Neural cell (in vitro differentiated cells): Measurements from ENCODE around the gene C20orf202. TPM values are rescaled to one million over a fixed set of nuclear protein-coding genes. Genes with fewer than 3 reads are reported as not detected.

Source experiments
- H2AFZ ChIP-seq: fragments of 200-600, 300-800 bp; sonication (generic), shearing (Covaris generic); 2 replicates; pipeline ENCODE4 v1.6.0; 2014; ENCODE audit warnings: low read depth, mild to moderate bottlenecking, antibody characterized with exemption, low read length, moderate library complexity
- H3F3A ChIP-seq: fragments of 200-600 bp; shearing (Covaris generic); 2 replicates; pipeline ENCODE4 v1.6.1; 2016; ENCODE audit warnings: mild to moderate bottlenecking, moderate library complexity, mixed read lengths, antibody characterized with exemption, low read length; ENCODE audit not compliant: insufficient read depth, poor library complexity, severe bottlenecking
- H3K27ac ChIP-seq: fragments of 200-600, 300-800 bp; sonication (generic), shearing (Covaris generic); 2 replicates; pipeline ENCODE4 v1.5.1; 2014; ENCODE audit warnings: mild to moderate bottlenecking, low read length, moderate library complexity
- H3K27me3 ChIP-seq: fragments of 300-800, 200-600 bp; sonication (generic), shearing (Covaris generic); 2 replicates; pipeline ENCODE4 v1.6.0; 2014; ENCODE audit warnings: mild to moderate bottlenecking, low read depth, low read length, moderate library complexity; ENCODE audit not compliant: insufficient read depth
- H3K36me3 ChIP-seq: fragments of 300-800, 200-600 bp; sonication (generic), shearing (Covaris generic); 2 replicates; pipeline ENCODE4 v1.5.1; 2014; ENCODE audit warnings: mild to moderate bottlenecking, antibody characterized with exemption, low read length, moderate library complexity; ENCODE audit not compliant: insufficient read depth
- H3K4me2 ChIP-seq: fragments of 300-800, 200-600 bp; sonication (generic), shearing (Covaris generic); 2 replicates; pipeline ENCODE4 v1.6.0; 2014; ENCODE audit warnings: mild to moderate bottlenecking, low read length
- H3K4me3 ChIP-seq: fragments of 300-800, 200-600 bp; sonication (generic), shearing (Covaris generic); 2 replicates; pipeline ENCODE4 v1.5.1; 2014; ENCODE audit warnings: mild to moderate bottlenecking, low read length, moderate library complexity
- H3K79me2 ChIP-seq: fragments of 200-600 bp; shearing (Covaris generic); replicated peaks from 2 replicates; pipeline ENCODE4 v1.6.0; 2014; ENCODE audit warnings: mild to moderate bottlenecking, low read length, moderate library complexity; ENCODE audit not compliant: insufficient read depth
- H3K9ac ChIP-seq: fragments of 300-800, 200-600 bp; sonication (generic), shearing (Covaris generic); 2 replicates; pipeline ENCODE4 v1.6.1; 2016; ENCODE audit warnings: mild to moderate bottlenecking, low read length, mixed read lengths
- H3K9me2 ChIP-seq: fragments of 200-600 bp; shearing (Covaris generic); 2 replicates; pipeline ENCODE4 v1.6.1; 2016; ENCODE audit warnings: mild to moderate bottlenecking, low read length, mixed read lengths; ENCODE audit not compliant: insufficient read depth
- H3K9me3 ChIP-seq: fragments of 200-600, 300-800 bp; sonication (generic), shearing (Covaris generic); 2 replicates; pipeline ENCODE4 v1.6.1; 2016; ENCODE audit warnings: mild to moderate bottlenecking, mixed run types, low read length, moderate library complexity, mixed read lengths
- H4K20me1 ChIP-seq: fragments of 200-600 bp; shearing (Covaris generic); 2 replicates; pipeline ENCODE4 v1.6.1; 2016; ENCODE audit warnings: mild to moderate bottlenecking, mixed run types; ENCODE audit not compliant: insufficient read depth
- EP300 ChIP-seq: fragments of 450-650 bp; conservative IDR thresholded peaks from 2 replicates; pipeline ENCODE4 v1.6.1; 2014; ENCODE audit warnings: antibody characterized with exemption, mild to moderate bottlenecking, moderate library complexity; ENCODE audit not compliant: poor library complexity, severe bottlenecking
- EZH2 ChIP-seq: fragments of 200-600, 300-800 bp; shearing (Covaris generic), sonication (generic); IDR thresholded peaks from 2 replicates; pipeline ENCODE4 v1.6.1; 2014; ENCODE audit warnings: antibody characterized with exemption, low read length, borderline replicate concordance, mild to moderate bottlenecking; ENCODE audit not compliant: insufficient read depth, poor library complexity, severe bottlenecking
- MXI1 ChIP-seq: fragments of 450-650 bp; conservative IDR thresholded peaks from 2 replicates; pipeline ENCODE4 v1.6.1; 2014; ENCODE audit warnings: antibody characterized with exemption, mild to moderate bottlenecking; ENCODE audit not compliant: poor library complexity, severe bottlenecking
- POLR2AphosphoS5 ChIP-seq: IDR thresholded peaks from 2 replicates; pipeline ENCODE4 v1.6.1; 2012
- RAD21 ChIP-seq: fragments of 450-650 bp; conservative IDR thresholded peaks from 2 replicates; pipeline ENCODE4 v1.6.1; 2014; ENCODE audit warnings: antibody characterized with exemption, mild to moderate bottlenecking, moderate library complexity
- SMC3 ChIP-seq: fragments of 450-650 bp; conservative IDR thresholded peaks from 2 replicates; pipeline ENCODE4 v1.6.1; 2014; ENCODE audit warnings: antibody characterized with exemption, mild to moderate bottlenecking, moderate library complexity; ENCODE audit not compliant: poor library complexity
- TAF1 ChIP-seq: IDR thresholded peaks from 2 replicates; pipeline ENCODE4 v1.6.1; 2012; ENCODE audit warnings: low read depth
- polyA plus RNA-seq: library from polyadenylated mRNA; depleted of rRNA; stranded (reverse); fragments of >200 nt; gene quantifications from 2 replicates; pipeline ENCODE4 v1.2.3, GENCODE V29; 2014
- TF ChIP-seq, protein P1 (sequence below): IDR thresholded peaks from 2 replicates; pipeline ENCODE4 v1.6.1; 2012; ENCODE audit warnings: borderline replicate concordance
- TF ChIP-seq, protein P2 (sequence below): fragments of 450-650 bp; IDR thresholded peaks from 2 replicates; pipeline ENCODE4 v1.5.1; 2014; ENCODE audit warnings: antibody characterized with exemption, mild to moderate bottlenecking, moderate library complexity; ENCODE audit not compliant: poor library complexity, severe bottlenecking

C20orf202 gene
- polyA plus RNA-seq, 1 donor from 2014 or later = 0.62 TPM

DNA sequence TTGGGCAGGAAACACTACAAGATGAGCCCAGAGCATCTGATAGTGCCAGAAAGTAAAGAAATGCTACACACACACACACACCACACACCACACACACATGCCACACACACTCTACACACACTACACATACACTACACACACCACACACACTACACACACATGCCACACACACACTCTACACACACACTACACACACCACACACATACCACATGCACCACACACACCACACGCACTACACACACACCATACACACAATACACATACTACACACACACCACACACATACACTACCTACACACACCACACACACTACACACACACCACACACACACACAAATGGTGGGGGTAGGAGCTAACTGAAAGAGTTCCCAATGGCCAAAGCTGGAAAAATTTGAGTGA, 14.9 kb upstream of the C20orf202 start:
- Histone ChIP-seq H3K36me3 (no peaks in the 10 kb centered on the region), H3K4me3 (no peak overlapping the region), H3K79me2 (no peaks in the 10 kb centered on the region), H3F3A (no peaks in the 10 kb centered on the region), H3K9me3 (no peaks in the 10 kb centered on the region), H3K27me3 (peaks cover 8% of the 10 kb centered on the region), H3K9me2 (no peaks in the 10 kb centered on the region), H4K20me1 (no peaks in the 10 kb centered on the region), H3K9ac (no peak overlapping the region), H3K27ac (no peak overlapping the region), H3K4me2 (no peak overlapping the region), H2AFZ (no peak overlapping the region)
- TF ChIP-seq SMC3 (no peak), MXI1 (no peak), POLR2AphosphoS5 (no peak), TAF1 (no peak), RAD21 (no peak), EP300 (no peak), EZH2 (no peak)
- TF ChIP-seq, protein P1, sequence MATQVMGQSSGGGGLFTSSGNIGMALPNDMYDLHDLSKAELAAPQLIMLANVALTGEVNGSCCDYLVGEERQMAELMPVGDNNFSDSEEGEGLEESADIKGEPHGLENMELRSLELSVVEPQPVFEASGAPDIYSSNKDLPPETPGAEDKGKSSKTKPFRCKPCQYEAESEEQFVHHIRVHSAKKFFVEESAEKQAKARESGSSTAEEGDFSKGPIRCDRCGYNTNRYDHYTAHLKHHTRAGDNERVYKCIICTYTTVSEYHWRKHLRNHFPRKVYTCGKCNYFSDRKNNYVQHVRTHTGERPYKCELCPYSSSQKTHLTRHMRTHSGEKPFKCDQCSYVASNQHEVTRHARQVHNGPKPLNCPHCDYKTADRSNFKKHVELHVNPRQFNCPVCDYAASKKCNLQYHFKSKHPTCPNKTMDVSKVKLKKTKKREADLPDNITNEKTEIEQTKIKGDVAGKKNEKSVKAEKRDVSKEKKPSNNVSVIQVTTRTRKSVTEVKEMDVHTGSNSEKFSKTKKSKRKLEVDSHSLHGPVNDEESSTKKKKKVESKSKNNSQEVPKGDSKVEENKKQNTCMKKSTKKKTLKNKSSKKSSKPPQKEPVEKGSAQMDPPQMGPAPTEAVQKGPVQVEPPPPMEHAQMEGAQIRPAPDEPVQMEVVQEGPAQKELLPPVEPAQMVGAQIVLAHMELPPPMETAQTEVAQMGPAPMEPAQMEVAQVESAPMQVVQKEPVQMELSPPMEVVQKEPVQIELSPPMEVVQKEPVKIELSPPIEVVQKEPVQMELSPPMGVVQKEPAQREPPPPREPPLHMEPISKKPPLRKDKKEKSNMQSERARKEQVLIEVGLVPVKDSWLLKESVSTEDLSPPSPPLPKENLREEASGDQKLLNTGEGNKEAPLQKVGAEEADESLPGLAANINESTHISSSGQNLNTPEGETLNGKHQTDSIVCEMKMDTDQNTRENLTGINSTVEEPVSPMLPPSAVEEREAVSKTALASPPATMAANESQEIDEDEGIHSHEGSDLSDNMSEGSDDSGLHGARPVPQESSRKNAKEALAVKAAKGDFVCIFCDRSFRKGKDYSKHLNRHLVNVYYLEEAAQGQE = no peak
- TF ChIP-seq, protein P2, sequence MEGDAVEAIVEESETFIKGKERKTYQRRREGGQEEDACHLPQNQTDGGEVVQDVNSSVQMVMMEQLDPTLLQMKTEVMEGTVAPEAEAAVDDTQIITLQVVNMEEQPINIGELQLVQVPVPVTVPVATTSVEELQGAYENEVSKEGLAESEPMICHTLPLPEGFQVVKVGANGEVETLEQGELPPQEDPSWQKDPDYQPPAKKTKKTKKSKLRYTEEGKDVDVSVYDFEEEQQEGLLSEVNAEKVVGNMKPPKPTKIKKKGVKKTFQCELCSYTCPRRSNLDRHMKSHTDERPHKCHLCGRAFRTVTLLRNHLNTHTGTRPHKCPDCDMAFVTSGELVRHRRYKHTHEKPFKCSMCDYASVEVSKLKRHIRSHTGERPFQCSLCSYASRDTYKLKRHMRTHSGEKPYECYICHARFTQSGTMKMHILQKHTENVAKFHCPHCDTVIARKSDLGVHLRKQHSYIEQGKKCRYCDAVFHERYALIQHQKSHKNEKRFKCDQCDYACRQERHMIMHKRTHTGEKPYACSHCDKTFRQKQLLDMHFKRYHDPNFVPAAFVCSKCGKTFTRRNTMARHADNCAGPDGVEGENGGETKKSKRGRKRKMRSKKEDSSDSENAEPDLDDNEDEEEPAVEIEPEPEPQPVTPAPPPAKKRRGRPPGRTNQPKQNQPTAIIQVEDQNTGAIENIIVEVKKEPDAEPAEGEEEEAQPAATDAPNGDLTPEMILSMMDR = no peak

DNA sequence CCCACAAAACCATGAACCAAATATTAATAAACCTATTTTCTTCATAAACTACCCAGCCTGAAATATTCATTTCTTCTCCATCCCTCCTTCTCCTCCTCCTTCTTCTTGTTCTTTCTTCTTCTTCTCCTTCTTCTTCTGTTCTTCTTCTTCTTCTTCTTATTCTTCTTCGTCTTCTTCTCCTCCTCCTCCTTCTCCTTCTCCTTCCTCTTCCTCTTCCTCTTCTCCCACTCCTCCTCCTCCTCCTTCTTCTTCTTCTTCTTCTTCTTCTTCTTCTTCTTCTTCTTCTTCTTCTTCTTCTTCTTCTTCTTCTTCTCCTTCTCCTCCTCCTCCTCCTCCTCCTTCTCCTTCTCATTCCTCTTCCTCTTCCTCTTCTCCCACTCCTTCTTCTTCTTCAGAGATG, 13.4 kb upstream of the C20orf202 start:
- Histone ChIP-seq H3K27ac (no peak overlapping the region), H3F3A (no peaks in the 10 kb centered on the region), H3K4me3 (no peak overlapping the region), H3K4me2 (no peak overlapping the region), H3K79me2 (no peaks in the 10 kb centered on the region), H3K27me3 (no peaks in the 10 kb centered on the region), H3K9me2 (no peaks in the 10 kb centered on the region), H2AFZ (no peak overlapping the region), H3K9ac (no peak overlapping the region), H3K9me3 (no peaks in the 10 kb centered on the region), H4K20me1 (no peaks in the 10 kb centered on the region), H3K36me3 (no peaks in the 10 kb centered on the region)
- TF ChIP-seq MXI1 = no peak
- TF ChIP-seq, protein P2 = no peak
